Measurements from ENCODE around the gene ZNF444.
"Not testable (repeated sequence)": the region's sequence is repeated elsewhere in the genome, so short reads cannot be mapped to it uniquely, and the experiment has no call there.

Gene ZNF444

GRCh38 chr19:56140583-56141416 is at the start of gene ZNF444:
Gene ZNF444 (plus strand): TSS chr19:56141287. CDS start chr19:56146912, 5,625 bp downstream.
- DNase-seq (ENCODE audit: extremely low read depth in 1 of 2, low read depth in 1 of 2): peak; percentile 93 to 99

DNA sequence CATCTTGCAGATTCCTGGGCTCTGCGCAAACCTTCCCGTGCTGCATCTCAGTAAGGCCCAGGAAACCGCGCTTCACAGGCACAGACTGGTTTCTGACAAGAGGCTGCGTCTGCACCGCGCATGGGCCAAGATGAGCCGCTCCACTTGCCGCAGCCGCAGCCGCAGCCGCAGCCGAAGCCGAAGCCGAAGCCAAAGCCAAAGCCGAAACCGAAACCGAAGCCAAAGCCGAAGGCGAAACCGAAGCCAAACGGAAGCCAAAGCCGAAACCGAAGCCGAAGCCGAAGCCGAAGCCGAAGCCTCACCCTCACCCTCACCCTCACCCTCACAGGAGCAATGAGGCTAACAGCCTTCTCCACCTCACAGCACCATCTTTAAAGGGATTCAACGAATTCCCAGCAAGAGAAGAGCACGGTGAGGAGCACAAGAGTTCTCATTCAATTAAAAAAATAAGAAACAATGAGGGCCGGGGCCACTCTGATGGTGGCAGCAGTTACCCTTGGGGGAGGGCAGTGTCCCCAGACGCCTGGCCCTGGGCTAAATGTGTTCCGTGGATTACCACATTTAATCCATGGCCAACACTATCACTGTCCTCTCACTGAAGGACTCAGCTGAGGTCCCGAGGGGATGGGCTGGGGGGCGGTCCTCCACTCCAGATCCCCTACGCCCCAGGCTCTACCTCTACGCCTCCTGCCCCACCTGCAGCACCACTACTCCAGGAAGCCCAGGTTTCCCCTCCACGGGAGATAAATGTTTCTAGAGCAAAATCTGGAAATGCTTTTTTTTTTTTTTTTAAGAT is 49.1 kb upstream of the ZNF444 start:
- DNase-seq (ENCODE audit: extremely low read depth in 1 of 2, low read depth in 1 of 2): no peak

- no peak for DNase-seq (ENCODE audit: extremely low read depth in 1 of 2, low read depth in 1 of 2)
Observed at GRCh38 chr19:56092685-56093631, 48.1 kb upstream of the ZNF444 start.

DNA sequence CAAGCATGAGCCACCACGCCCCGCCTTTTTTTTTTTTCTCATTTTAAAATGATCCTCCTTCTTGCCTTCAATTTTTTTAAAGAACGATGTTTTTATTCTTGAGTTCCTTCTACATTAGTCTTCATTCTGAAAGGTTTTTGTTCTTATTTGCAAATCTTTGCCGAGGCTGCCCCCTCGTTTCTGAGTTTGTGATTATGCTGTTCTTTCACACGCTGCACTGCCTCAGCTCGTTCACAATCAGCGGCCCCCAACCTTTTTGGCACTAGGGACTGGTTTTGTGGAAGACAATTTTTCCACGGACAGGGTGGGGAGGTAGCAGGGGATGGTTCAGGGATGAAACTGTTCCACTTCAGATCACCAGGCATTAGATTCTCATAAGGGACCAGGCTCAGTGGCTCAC is 46.6 kb upstream of the ZNF444 start:
- DNase-seq (ENCODE audit: extremely low read depth in 1 of 2, low read depth in 1 of 2): no peak

DNA sequence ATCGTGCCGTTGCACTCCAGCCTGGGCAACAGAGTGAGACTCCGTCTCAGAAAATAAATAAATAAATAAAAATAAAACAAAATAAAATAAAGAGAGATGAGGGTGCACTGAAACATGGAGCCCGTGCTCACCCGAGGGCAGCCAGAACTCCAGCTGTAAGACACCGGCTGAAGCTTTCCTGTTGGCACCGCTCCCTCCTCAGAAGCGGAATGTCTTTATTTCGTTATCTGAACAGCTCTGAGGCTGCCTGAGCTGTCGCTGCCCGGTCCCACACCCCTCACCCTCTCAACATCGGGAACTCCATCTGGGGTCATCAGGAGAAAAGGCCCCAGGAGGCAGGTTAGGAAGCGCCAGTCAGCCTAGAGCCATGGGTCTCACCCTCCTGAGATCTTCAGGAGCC is 44.4 kb upstream of the ZNF444 start:
- DNase-seq (ENCODE audit: extremely low read depth in 1 of 2, low read depth in 1 of 2): no peak

- DNase-seq (ENCODE audit: extremely low read depth in 1 of 2, low read depth in 1 of 2): no peak
Observed at GRCh38 chr19:56097306-56097705, 43.8 kb upstream of the ZNF444 start.

GRCh38 chr19:56097776-56098175 is 43.3 kb upstream of the ZNF444 start:
- DNase-seq (ENCODE audit: extremely low read depth in 1 of 2, low read depth in 1 of 2): no peak

- DNase-seq (ENCODE audit: extremely low read depth in 1 of 2, low read depth in 1 of 2): not testable (repeated sequence)
Observed at GRCh38 chr19:56098237-56098636, 42.9 kb upstream of the ZNF444 start.

DNA sequence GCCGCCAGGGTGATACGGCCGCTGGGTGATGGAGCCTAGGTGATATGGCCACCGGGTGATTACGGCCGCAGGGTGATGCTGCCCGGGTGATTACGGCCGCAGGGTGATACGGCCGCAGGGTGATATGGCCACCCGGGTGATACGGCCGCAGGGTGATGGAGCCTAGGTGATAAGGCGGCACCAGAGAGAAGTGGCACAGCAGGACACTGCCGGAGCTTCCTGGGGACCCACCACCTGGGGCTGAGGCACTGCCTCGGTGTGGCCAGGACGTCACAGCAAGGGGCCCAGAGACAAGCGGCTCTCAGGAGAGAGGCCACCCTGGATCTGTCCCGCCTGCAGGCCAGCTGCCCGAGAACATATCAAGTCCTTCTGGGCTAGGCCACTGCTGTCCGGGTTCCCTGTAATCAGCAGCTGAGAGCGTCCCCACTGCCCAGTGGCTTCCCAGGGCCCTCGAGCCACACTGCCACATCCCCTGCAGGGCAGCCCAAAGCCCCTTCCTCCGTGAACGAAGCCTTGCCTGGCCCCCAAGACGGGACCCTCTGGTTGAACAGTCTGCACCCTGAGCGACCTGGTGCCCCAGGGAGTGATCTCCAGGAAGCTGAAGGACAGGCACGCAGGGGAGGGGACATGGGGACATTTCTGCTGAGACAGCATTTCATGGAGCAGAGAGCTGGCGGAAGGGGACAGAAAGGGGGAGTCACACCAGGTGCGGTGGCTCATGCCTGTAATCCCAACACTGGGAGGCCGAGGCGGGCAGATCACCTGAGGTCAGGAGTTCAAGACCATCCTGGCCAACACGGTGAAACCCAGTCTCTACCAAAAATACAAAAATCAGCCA is 42.1 kb upstream of the ZNF444 start:
- no peak for DNase-seq (ENCODE audit: extremely low read depth in 1 of 2, low read depth in 1 of 2)

GRCh38 chr19:56099638-56100539 is 41.2 kb upstream of the ZNF444 start:
- no peak for DNase-seq (ENCODE audit: extremely low read depth in 1 of 2, low read depth in 1 of 2)

- DNase-seq (ENCODE audit: extremely low read depth in 1 of 2, low read depth in 1 of 2): no peak
Observed at GRCh38 chr19:56101095-56101494, 40.0 kb upstream of the ZNF444 start.

DNA sequence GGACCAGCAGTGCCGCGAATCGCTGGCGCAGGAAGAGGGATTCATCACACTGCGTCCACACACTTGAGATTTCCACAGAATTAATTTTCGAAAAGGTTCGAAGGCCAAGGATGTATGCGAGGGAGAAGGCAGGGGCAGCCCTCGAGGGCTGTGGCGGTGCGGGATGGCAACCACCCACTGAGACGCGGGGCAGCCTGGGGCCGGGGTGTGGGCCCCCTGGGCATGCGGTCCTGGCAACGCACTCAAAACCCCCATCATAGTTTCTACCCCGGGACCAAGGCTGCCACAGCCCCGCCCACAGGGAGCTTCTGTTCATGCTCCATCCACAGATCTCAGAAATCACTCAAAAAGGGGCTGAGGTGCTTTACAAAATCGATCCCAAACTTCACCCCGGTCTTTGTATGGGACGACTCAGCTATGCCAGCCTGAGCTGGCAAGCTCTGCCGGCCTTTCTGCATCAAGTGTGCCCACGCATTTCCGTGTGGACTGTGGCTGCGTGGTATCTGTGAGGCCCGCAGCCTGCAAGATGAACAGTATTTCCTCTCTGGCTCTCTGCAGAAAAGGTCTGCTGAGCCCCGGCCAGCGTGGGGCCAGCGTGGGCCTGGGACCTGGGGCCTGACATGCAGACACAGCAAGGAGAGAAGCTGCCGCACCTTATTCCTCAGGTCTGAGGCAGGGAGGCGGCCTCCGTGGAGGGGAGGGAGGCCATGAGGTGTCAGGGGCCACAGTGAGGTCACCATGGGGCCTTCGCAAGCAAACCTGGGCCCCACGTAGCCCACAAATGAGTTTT is 39.1 kb upstream of the ZNF444 start:
- no peak for DNase-seq (ENCODE audit: extremely low read depth in 1 of 2, low read depth in 1 of 2)

DNA sequence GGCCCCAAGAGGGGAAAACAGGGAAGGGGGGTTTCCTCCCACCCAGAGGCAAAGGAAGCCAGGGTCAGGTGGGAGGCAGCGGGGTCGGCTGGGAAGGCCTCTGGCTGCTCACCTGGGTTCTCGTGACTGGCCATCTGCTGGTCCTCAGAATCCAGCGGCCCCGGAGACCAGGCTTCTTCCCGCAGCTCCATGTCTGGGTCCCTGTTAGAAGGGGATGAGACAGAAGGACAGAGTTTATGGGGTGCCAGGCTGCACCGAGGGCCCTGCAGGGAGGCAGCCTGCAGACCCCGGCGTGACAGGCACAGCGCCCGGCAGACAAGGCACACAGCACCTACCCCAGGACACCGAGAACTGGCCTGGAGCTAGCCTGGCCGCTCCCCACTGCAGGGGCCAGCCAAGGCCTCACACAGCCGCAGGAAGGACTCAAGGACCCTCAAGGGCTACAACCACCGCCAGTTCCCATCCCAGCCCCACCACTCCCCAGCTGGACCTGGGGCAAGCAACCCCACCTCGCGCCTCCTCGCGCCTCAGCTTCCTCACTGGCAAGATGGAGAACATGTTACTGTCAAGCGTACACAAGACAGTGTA is 38.0 kb upstream of the ZNF444 start:
- no peak for DNase-seq (ENCODE audit: extremely low read depth in 1 of 2, low read depth in 1 of 2)

DNA sequence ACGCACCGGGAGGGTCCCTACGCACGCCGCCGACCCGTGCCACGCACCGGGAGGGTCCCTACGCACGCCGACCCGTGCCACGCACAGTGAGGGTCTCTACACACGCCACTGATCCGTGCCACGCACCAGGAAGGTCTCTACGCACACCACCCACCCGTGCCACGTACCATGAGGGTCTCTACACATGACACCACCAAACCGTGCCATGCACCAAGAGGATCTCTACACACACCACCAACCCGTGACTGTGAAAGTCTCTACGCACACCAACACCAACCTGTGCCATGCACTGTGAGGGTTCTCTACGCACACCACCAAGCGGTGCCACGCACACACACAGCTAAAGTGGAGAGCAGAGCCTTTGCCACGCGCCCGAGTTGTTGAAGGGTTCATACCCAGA is 36.7 kb upstream of the ZNF444 start:
- DNase-seq (ENCODE audit: extremely low read depth in 1 of 2, low read depth in 1 of 2): no peak

DNA sequence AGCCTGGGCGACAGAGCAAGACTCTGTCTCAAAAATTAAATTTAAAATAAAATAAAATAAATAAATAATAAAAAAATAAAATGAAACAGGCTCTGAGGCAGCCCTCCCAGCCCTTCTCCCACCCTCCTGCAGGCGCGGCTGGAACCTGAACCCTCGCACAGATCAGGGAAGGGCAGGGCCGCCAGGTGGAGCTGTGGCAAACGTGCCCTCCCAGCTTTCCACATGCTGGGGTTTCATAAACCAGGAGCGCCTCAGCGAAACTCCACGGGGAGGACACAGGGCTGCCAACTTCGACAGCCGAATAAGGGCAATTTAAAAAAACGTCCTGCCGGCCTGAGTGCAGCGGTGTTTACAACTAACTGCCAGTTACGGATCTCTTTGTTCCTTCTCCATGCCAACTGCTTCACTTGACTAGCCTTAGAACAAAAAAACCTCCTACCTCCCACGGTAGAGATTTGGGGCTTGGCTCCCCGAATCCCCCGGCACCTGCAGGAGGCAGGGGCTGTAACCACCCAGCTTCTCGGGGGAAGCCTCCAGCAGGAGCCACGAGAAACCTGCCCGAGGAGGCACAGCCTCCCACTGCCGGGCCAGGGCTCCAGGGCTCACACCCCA is 35.9 kb upstream of the ZNF444 start:
- DNase-seq (ENCODE audit: extremely low read depth in 1 of 2, low read depth in 1 of 2): peak in 1 of 2 donors; percentile 17

- not testable (repeated sequence) for DNase-seq (ENCODE audit: extremely low read depth in 1 of 2, low read depth in 1 of 2)
Observed at GRCh38 chr19:56105831-56106396, 35.2 kb upstream of the ZNF444 start.

DNA sequence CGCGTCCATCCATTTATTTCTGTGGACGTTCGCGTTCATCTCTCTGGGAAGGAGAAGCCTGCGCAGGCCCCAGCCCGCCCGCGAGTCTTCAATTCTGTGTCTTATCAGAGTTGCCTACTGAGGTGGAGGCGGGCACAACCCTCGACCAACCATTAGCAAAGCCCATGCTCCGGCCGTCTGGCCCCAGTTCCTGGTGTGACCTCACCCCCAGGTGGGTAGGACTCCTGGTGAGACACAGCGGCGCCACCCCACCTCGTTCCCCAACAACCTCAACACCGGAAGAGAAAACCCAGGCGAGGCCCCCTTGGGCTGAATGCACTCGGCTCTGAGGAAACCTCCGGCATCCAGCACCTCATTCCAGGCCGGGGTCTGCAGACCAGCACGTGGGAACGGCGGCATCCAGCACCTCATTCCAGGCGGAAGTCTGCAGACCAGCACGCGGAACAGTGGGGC is 34.7 kb upstream of the ZNF444 start:
- no peak for DNase-seq (ENCODE audit: extremely low read depth in 1 of 2, low read depth in 1 of 2)

All from stimulated activated CD8-positive, alpha-beta memory T cell treated with anti-CD3 and anti-CD28 coated beads, Interleukin-7, amount 100 ng/mL, for 48 hours (primary cell).